GM19099 (cell line): ENCODE measurements around the gene CSNK2A1.

ENCODE experiments used
- POLR2A ChIP-seq: IDR thresholded peaks from 3 replicates; pipeline ENCODE4 v1.6.1; 2011; ENCODE audit warnings: low read depth; ENCODE audit not compliant: insufficient read length; ENCODE audit errors: extremely low read depth

The CSNK2A1 gene

DNA sequence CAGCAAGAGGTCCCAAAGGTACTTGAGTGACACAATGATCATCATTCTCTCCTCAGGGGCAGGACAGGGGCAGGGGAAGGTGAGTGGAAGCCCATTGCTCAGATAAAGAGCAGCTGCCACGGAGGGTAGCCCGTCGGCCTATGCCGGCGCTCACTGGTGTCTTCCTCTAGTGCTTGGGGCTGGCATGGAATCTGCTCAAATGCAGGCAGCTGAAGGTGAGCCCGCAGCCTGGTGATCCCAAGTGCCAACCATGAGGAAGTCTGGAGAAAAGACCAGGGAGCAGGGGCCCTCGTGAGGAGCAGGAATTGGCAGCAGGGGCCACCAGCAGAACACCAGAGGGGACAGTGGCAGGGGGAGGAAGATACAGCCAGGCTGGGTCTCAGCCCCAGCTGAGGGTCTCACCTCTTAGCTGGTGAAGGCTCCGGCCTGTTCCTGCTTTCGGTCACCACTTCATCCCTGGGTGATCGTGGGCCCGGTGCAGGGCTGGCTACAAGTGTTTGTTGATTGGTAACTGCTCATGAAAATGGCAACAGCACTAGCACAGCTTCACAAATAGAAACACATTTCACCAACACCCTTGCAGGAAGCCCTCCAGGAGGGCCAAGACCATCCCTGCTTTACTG, 110.8 kb downstream of the CSNK2A1 start:
- TF ChIP-seq POLR2A, result no peak

DNA sequence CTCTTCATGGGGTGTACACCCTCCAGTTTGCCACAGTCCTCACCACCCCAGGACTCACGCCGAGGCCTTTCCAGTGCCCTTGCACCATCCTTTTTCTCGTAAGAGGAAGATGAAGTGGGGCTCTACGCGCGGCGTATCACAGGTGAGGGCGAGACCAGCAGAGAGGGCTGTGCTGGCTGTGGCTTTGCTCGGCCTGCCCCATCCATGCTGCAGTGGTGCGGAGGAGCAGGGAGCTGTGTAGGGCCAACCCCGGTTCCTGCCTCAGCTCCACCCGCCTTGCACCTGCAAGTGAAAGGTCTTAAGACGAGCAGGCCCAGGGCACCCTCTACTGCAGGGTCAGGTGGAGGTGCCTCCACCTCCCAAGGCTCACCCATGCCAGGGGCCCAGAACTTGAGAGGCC, 111.4 kb downstream of the CSNK2A1 start:
- no peak for TF ChIP-seq POLR2A

DNA sequence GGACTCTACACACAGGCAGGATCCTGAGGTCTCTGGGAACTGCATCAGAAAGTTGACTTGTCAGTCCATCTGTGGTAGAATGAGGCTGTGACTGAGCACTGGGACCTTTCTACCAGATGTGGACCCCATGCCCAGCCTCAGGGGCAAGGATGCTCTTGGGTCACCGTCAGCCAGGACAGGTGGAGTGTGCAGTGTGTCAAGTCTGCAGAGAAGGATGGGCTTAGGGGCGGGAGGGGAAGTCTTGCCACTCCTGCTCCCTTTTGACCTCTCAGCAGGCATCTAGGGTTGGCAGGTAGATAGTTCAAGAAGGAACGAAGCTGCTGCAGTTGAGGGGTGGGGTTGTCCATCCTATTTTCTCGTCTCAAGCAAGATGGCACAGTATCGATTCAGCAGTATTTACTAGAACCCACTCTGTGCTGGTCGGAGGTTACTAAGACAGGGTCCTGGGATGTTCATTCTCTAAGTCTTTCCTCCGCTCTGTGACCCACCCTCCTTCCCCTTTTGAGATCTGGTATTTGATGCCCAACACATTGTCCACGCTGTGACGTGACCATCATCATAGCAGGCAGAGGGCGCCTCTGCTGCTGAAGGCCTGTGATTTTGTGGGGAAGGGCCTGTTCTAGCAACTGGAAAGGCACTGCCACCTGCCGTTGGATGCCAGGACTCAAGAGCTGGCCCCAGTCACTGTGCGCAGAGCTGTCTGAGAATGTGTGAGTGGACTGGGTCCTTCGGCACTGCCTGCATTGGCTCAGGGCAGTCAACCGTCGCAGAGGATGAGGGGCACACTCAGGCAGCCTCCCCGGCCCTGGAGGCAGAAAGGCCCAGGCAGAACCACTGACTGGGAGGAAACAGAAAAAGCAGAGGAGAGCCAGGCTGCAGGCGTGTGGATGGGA, 112.3 kb downstream of the CSNK2A1 start:
- TF ChIP-seq POLR2A, result no peak

DNA sequence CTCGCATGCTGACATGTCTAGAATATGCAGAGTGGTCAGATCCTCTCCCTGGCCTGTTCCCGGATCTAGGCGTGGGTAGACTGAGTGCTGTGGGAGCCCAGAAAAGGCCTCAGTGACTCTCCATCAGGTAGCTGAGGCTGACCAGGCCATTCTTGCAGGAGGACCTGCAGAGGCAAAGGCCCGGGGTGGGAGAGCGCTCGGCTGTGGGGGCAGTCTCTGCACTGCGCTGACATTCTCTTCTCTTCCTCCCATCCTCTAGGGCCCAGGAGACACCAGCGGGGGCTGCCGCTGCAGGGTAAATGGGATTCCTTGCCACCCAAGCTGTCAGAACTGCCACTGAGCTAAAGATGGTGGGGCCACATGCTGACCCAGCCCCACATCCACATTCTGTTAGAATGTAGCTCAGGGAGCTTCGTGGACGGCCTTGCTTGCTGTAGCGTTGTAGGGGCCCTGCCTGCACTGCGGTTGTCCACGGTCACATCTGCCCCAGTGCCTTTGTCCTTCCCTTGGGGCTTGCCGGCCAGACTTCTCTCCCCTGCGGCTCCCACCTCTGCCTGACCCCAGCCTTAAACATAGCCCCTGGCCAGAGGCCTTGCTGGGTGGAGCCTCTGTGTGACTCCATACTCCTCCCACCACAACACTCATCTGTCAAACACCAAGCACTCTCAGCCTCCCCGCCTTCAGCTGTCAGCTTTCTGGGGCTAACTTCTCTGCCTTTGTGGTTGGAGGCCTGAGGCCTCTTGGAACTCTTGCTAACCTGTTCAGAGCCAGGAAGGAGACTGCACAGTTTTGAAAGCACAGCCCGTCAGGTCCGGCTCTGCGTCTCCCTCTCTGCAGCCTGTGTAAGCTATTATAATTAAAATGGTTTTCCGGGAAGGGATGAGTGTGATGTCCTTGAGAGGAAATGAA, 113.2 kb downstream of the CSNK2A1 start:
- TF ChIP-seq POLR2A, result no peak

GRCh38 chr20:428658-429200, 114.9 kb downstream of the CSNK2A1 start:
- no peak for TF ChIP-seq POLR2A

DNA sequence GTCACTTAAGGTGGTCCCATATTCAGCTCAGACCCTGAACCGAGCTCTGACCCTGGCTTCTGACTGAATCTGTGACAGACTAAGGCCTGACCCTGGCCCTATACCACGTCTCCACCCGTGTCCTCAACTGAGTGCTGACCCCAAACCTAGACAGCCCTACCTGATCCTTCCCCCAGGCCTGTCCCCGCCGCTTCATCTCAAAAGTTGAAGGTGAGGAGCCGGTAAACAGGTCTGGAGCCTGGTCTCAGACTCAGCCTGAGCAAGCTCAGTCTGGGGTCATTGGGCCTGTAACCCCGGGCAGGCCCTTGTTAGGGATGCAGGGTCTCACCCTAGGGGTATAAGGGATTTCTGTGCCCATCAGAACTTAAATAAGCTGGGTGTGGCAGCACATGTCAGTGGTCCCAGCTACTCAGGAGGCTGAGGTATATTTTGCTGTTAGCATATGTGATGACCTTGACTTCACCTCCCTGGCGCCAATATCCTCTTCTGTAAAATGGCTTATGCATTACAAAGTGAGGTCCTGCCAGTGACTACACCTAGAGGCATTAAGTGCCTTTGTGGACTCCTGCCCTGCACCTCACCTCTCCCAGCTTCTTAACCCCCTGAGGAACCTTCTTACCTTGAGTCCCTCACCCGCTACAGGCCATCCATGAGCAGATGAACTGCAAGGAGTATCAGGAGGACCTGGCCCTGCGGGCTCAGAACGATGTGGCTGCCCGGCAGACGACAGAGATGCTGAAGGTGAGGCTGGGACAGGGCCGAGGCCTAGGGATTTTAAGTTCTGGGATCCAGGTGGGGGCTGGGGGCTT, 115.5 kb downstream of the CSNK2A1 start:
- no peak for TF ChIP-seq POLR2A

DNA sequence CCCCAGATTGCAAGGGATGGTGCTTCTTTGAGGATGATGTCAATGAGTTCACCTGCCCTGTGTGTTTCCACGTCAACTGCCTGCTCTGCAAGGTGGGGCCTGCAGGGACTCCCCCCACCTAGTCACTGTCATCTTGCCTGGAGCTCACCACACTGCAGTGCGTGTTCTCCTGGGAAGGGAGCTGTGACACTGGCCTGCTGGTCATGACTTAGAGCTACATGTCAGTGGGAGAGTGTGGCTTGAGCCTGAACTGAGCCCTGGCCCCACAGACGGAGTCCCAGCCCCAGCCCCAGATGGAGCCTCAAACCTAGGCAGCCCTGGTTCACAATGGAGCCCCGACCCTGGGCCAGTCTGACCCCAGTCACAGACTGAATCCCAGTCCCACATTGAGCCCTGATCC, 116.2 kb downstream of the CSNK2A1 start:
- no peak for TF ChIP-seq POLR2A

DNA sequence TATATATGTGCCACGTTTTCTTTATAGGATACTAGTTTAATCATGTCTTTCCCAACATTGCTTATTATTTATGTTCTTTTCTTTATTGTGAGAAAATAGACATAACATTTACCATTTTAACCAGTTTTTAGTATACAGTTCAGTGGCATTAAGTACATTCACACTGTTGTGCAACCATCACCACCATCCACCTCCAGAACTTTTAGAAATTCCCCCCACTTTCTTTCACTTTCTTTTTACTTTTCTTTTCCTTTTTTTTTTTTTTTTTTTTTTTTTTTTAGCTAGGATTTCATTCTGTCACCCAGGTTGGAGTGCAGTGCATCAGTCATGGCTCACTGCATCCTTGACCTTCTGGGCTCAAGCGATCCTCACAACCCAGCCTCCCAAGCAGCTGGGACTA, 117.0 kb downstream of the CSNK2A1 start:
- no peak for TF ChIP-seq POLR2A
